DND-41 (cell line): ENCODE data around the gene PIK3R2.

Experiments used
- EZH2 ChIP-seq: IDR thresholded peaks from 3 replicates; pipeline ENCODE4 v1.6.1; 2012; ENCODE audit warnings: borderline replicate concordance, low read depth, mild to moderate bottlenecking, moderate library complexity, low read length, inconsistent platforms; ENCODE audit not compliant: severe bottlenecking
- TF ChIP-seq, protein P1 (sequence below): IDR thresholded peaks from 2 replicates; pipeline ENCODE4 v1.5.1; 2012; ENCODE audit warnings: borderline replicate concordance, low read length, moderate library complexity, mild to moderate bottlenecking; ENCODE audit not compliant: poor library complexity, severe bottlenecking; ENCODE audit errors: extremely low read depth

GRCh38 chr19:18206018-18206417, 53.1 kb downstream of the PIK3R2 start:
- TF ChIP-seq, protein P1, sequence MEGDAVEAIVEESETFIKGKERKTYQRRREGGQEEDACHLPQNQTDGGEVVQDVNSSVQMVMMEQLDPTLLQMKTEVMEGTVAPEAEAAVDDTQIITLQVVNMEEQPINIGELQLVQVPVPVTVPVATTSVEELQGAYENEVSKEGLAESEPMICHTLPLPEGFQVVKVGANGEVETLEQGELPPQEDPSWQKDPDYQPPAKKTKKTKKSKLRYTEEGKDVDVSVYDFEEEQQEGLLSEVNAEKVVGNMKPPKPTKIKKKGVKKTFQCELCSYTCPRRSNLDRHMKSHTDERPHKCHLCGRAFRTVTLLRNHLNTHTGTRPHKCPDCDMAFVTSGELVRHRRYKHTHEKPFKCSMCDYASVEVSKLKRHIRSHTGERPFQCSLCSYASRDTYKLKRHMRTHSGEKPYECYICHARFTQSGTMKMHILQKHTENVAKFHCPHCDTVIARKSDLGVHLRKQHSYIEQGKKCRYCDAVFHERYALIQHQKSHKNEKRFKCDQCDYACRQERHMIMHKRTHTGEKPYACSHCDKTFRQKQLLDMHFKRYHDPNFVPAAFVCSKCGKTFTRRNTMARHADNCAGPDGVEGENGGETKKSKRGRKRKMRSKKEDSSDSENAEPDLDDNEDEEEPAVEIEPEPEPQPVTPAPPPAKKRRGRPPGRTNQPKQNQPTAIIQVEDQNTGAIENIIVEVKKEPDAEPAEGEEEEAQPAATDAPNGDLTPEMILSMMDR = no peak
- TF ChIP-seq EZH2 = no peak
